HepG2 (cell line): Measurements from ENCODE around the gene RELL1. TPM values are rescaled to one million over a fixed set of nuclear protein-coding genes. Genes with fewer than 3 reads are reported as not detected.

Experiments
- KLF16 ChIP-seq, 2 experiments: sonication (generic) in 1 of 2; formaldehyde crosslinking in 1 of 2; IDR thresholded peaks; 2 replicates each; pipeline versions ENCODE4 v1.6.1 to v1.8.0; 2016 to 2023; ENCODE audit warnings: missing genetic modification reagents in 2 of 2, missing compliant biosample characterization in 1 of 2
- ZIK1 ChIP-seq: sonication (generic); formaldehyde crosslinking; IDR thresholded peaks from 2 replicates; pipeline ENCODE4 v1.5.0; 2020; ENCODE audit warnings: mild to moderate bottlenecking, low read depth, missing genetic modification reagents, borderline replicate concordance
- ZNF329 ChIP-seq: sonication (generic); formaldehyde crosslinking; IDR thresholded peaks from 2 replicates; pipeline ENCODE4 v1.9.0; 2021; ENCODE audit warnings: low read depth, mild to moderate bottlenecking, missing genetic modification reagents
- polyA plus RNA-seq, 8 experiments: library from polyadenylated mRNA; depleted of rRNA in 3 of 8; stranded (reverse) in 7 of 8; unstranded in 1 of 8; fragments of >200 nt; fragmentation: Illumina TruSeq in 4 of 8; extraction: Trizol in 4 of 8; gene quantifications; 2 replicates each; pipeline versions ENCODE4 v1.2.1 to v1.2.3, GENCODE V29; 2011 to 2016; ENCODE audit warnings: low read depth in 4 of 8, missing spikeins in 1 of 8, mixed read lengths in 1 of 8; ENCODE audit not compliant: insufficient read depth in 1 of 8
- total RNA-seq, 5 experiments: library from RNA; depleted of rRNA; stranded (reverse); fragments of >200 nt; fragmentation: Illumina TruSeq; extraction: Trizol; gene quantifications; 2 replicates each; pipeline ENCODE4 v1.2.3, GENCODE V29; 2016; ENCODE audit warnings: low read depth in 1 of 5
- TF ChIP-seq, protein P1 (sequence below): sonication (generic); formaldehyde crosslinking; IDR thresholded peaks from one replicate; pipeline ENCODE4 v1.5.1; 2020; ENCODE audit warnings: mild to moderate bottlenecking, missing genetic modification reagents; ENCODE audit errors: not compliant biosample characterization

RELL1 gene
- total and polyA plus RNA-seq, 2 of the 13 experiments (the other 11 are each of a cell fraction or from before 2014, with no cell fraction given), result 8.4 to 58.4 TPM

- TF ChIP-seq, protein P1, sequence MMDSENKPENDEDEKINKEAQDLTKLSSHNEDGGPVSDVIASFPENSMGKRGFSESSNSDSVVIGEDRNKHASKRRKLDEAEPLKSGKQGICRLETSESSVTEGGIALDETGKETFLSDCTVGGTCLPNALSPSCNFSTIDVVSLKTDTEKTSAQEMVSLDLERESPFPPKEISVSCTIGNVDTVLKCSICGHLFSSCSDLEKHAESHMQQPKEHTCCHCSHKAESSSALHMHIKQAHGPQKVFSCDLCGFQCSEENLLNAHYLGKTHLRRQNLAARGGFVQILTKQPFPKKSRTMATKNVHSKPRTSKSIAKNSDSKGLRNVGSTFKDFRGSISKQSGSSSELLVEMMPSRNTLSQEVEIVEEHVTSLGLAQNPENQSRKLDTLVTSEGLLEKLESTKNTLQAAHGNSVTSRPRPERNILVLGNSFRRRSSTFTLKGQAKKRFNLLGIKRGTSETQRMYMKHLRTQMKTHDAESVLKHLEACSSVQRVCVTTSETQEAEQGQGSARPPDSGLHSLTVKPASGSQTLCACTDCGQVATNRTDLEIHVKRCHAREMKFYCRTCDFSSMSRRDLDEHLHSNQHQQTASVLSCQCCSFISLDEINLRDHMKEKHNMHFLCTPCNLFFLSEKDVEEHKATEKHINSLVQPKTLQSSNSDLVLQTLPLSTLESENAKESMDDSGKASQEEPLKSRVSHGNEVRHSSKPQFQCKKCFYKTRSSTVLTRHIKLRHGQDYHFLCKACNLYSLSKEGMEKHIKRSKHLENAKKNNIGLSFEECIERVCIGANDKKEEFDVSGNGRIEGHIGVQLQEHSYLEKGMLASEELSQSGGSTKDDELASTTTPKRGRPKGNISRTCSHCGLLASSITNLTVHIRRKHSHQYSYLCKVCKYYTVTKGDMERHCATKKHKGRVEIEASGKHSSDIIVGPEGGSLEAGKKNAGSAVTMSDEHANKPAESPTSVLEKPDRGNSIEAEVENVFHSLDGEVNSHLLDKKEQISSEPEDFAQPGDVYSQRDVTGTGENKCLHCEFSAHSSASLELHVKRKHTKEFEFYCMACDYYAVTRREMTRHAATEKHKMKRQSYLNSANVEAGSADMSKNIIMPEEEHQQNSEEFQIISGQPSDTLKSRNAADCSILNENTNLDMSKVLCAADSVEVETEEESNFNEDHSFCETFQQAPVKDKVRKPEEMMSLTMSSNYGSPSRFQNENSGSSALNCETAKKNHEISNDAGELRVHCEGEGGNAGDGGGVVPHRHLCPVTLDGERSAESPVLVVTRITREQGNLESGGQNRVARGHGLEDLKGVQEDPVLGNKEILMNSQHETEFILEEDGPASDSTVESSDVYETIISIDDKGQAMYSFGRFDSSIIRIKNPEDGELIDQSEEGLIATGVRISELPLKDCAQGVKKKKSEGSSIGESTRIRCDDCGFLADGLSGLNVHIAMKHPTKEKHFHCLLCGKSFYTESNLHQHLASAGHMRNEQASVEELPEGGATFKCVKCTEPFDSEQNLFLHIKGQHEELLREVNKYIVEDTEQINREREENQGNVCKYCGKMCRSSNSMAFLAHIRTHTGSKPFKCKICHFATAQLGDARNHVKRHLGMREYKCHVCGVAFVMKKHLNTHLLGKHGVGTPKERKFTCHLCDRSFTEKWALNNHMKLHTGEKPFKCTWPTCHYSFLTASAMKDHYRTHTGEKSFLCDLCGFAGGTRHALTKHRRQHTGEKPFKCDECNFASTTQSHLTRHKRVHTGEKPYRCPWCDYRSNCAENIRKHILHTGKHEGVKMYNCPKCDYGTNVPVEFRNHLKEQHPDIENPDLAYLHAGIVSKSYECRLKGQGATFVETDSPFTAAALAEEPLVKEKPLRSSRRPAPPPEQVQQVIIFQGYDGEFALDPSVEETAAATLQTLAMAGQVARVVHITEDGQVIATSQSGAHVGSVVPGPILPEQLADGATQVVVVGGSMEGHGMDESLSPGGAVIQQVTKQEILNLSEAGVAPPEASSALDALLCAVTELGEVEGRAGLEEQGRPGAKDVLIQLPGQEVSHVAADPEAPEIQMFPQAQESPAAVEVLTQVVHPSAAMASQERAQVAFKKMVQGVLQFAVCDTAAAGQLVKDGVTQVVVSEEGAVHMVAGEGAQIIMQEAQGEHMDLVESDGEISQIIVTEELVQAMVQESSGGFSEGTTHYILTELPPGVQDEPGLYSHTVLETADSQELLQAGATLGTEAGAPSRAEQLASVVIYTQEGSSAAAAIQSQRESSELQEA, result no peak
- TF ChIP-seq ZNF329, result no peak
- TF ChIP-seq ZIK1 (CRISPR knock-in tag), result no peak
- TF ChIP-seq KLF16 (CRISPR knock-in tag; IDR thresholded peaks at IDR 0.05), result no peak
Observed at GRCh38 chr4:37597034-37597433, 89.1 kb downstream of the RELL1 start (continued).
